Central memory CD8-positive, alpha-beta T cell (primary cell): Measurements from ENCODE around the gene PPP3R2.
"Not testable (repeated sequence)": the region's sequence is repeated elsewhere in the genome, so short reads cannot be mapped to it uniquely, and the experiment has no call there.

Experiments
- ATAC-seq: fragments of 150-1000 bp; cut with Tn5 transposase; replicated peaks from 2 replicates; pipeline ENCODE4 v1.10.0; 2022; ENCODE audit warnings: mild to moderate bottlenecking, moderate FRiP score, moderate number of reproducible peaks; ENCODE audit not compliant: poor library complexity, severe bottlenecking; ENCODE audit errors: extremely low read depth
- DNase-seq, 2 donors: peaks; one replicate each; pipeline ENCODE4 v3.0.0; 2021; ENCODE audit warnings: low spot score in 2 of 2
- H3K27ac Mint-ChIP-seq: one replicate; pipeline ENCODE4 v1.8.0; 2022; ENCODE audit warnings: low read depth, mild to moderate bottlenecking, moderate library complexity, mixed read lengths
- H3K27me3 Mint-ChIP-seq: one replicate; pipeline ENCODE4 v1.8.0; 2022; ENCODE audit warnings: mixed read lengths
- H3K36me3 Mint-ChIP-seq: one replicate; pipeline ENCODE4 v1.8.0; 2022; ENCODE audit warnings: mild to moderate bottlenecking, moderate library complexity, mixed read lengths; ENCODE audit not compliant: insufficient read depth
- H3K4me1 Mint-ChIP-seq: one replicate; pipeline ENCODE4 v1.8.0; 2022; ENCODE audit warnings: mixed read lengths
- H3K4me3 Mint-ChIP-seq: one replicate; pipeline ENCODE4 v1.8.0; 2022; ENCODE audit warnings: mild to moderate bottlenecking, moderate library complexity, mixed read lengths
- H3K9me3 Mint-ChIP-seq: one replicate; pipeline ENCODE4 v1.8.0; 2022; ENCODE audit warnings: mixed read lengths

PPP3R2 gene

GRCh38 chr9:101618698-101619097 is 23.9 kb upstream of the PPP3R2 start:
- H3K4me1 Mint-ChIP-seq = no peaks in the 10 kb centered on the region
- ATAC-seq (no peak), DNase-seq (no peak)
- H3K27ac Mint-ChIP-seq = no peak overlapping the region
- H3K36me3 Mint-ChIP-seq = no peaks in the 10 kb centered on the region
- no peaks in the 10 kb centered on the region for H3K9me3 Mint-ChIP-seq
- no peak overlapping the region for H3K4me3 Mint-ChIP-seq
- no peaks in the 10 kb centered on the region for H3K27me3 Mint-ChIP-seq

DNA sequence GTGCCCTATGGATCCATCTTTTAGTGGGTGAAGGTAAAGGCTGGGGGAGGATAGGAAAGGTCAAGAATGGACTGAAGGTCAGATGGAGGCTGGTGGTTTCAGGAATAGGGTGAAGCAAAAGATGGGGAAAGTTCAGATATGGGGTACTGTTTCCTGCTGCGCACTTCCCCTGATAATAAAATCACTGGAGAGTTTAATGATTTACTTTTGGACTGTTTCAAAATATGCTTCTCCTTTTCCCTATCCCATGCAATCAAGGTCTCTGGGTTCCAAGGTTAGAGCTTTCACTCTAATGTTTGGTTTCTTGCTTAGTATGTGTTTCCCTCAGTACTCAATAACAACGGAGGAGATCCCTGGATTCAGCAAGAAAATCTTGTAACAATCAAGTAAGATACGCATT is 10.8 kb upstream of the PPP3R2 start:
- ATAC-seq (no peak), DNase-seq (no peak)
- no peaks in the 10 kb centered on the region for H3K9me3 Mint-ChIP-seq
- no peak overlapping the region for H3K4me3 Mint-ChIP-seq
- no peaks in the 10 kb centered on the region for H3K36me3 Mint-ChIP-seq
- H3K27me3 Mint-ChIP-seq = peaks cover 41% of the 10 kb centered on the region
- H3K27ac Mint-ChIP-seq = no peak overlapping the region
- H3K4me1 Mint-ChIP-seq = no peaks in the 10 kb centered on the region

GRCh38 chr9:101604296-101604695 is 9.5 kb upstream of the PPP3R2 start:
- Mint-ChIP-seq H3K27ac (no peak overlapping the region), H3K9me3 (no peaks in the 10 kb centered on the region), H3K36me3 (no peaks in the 10 kb centered on the region), H3K4me3 (no peak overlapping the region), H3K4me1 (no peaks in the 10 kb centered on the region), H3K27me3 (peaks cover 49% of the 10 kb centered on the region)
- ATAC-seq (no peak), DNase-seq (no peak)

GRCh38 chr9:101601904-101602765 is 7.4 kb upstream of the PPP3R2 start:
- Mint-ChIP-seq H3K36me3 (no peaks in the 10 kb centered on the region), H3K27me3 (peaks cover 45% of the 10 kb centered on the region), H3K9me3 (no peaks in the 10 kb centered on the region), H3K27ac (no peak overlapping the region), H3K4me3 (no peak overlapping the region), H3K4me1 (no peaks in the 10 kb centered on the region)
- ATAC-seq (no peak), DNase-seq (no peak)

GRCh38 chr9:101593345-101593744 is 1.4 kb downstream of the PPP3R2 start:
- Mint-ChIP-seq H3K27me3 (peaks cover 9% of the 10 kb centered on the region), H3K27ac (no peak overlapping the region), H3K36me3 (no peaks in the 10 kb centered on the region), H3K4me3 (no peak overlapping the region), H3K4me1 (no peaks in the 10 kb centered on the region), H3K9me3 (no peaks in the 10 kb centered on the region)
- no peak for DNase-seq
- ATAC-seq = no peak

- Mint-ChIP-seq H3K27me3 (peaks cover 9% of the 10 kb centered on the region), H3K4me1 (no peaks in the 10 kb centered on the region), H3K9me3 (no peaks in the 10 kb centered on the region), H3K4me3 (no peak overlapping the region), H3K27ac (no peak overlapping the region), H3K36me3 (no peaks in the 10 kb centered on the region)
- DNase-seq (no peak), ATAC-seq (no peak)
These were observed 2.0 kb downstream of the PPP3R2 start for GRCh38 chr9:101592788-101593187.

- no peak overlapping the region for H3K4me3 Mint-ChIP-seq
- H3K36me3 Mint-ChIP-seq = no peaks in the 10 kb centered on the region
- no peaks in the 10 kb centered on the region for H3K9me3 Mint-ChIP-seq
- DNase-seq (no peak), ATAC-seq (no peak)
- H3K27ac Mint-ChIP-seq = no peak overlapping the region
- peaks cover 9% of the 10 kb centered on the region for H3K27me3 Mint-ChIP-seq
- no peaks in the 10 kb centered on the region for H3K4me1 Mint-ChIP-seq
These were observed 2.9 kb downstream of the PPP3R2 start for GRCh38 chr9:101591787-101592446.

- H3K27ac Mint-ChIP-seq = no peak overlapping the region
- ATAC-seq (no peak), DNase-seq (no peak)
- no peaks in the 10 kb centered on the region for H3K36me3 Mint-ChIP-seq
- H3K9me3 Mint-ChIP-seq = no peaks in the 10 kb centered on the region
- no peak overlapping the region for H3K4me3 Mint-ChIP-seq
- no peaks in the 10 kb centered on the region for H3K4me1 Mint-ChIP-seq
- H3K27me3 Mint-ChIP-seq = peaks cover 9% of the 10 kb centered on the region
These were observed 3.9 kb downstream of the PPP3R2 start for GRCh38 chr9:101590901-101591300.

GRCh38 chr9:101590074-101590473 is 4.7 kb downstream of the PPP3R2 start:
- H3K36me3 Mint-ChIP-seq, H3K27ac Mint-ChIP-seq, H3K27me3 Mint-ChIP-seq, DNase-seq, H3K4me1 Mint-ChIP-seq, H3K9me3 Mint-ChIP-seq, ATAC-seq, H3K4me3 Mint-ChIP-seq: not testable (repeated sequence)

GRCh38 chr9:101587332-101588043 is 7.3 kb downstream of the PPP3R2 start:
- Mint-ChIP-seq H3K27ac (no peak overlapping the region), H3K4me3 (no peak overlapping the region), H3K36me3 (no peaks in the 10 kb centered on the region), H3K27me3 (peaks cover 1% of the 10 kb centered on the region), H3K4me1 (no peaks in the 10 kb centered on the region), H3K9me3 (no peaks in the 10 kb centered on the region)
- ATAC-seq (no peak), DNase-seq (no peak)

DNA sequence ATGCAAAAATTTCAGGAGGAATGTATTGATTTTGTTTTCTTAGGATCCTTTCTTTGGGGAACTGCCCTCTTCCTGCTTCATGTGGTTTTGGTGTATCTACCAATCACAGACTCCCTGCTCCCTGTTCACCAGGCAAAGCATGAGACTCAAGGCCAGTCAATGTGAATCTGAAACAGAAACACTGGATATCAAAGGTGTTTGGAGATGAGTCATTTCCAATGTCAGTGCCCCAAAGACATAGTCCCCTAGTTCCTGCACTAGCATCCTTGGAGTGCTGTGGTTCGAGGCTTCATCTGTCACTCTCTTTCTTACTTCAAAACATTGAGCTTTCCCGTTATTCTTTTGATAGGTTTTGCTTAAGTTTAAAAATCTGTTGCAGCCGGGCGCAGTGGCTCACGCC is 8.1 kb downstream of the PPP3R2 start:
- H3K36me3 Mint-ChIP-seq = no peaks in the 10 kb centered on the region
- H3K4me1 Mint-ChIP-seq = no peaks in the 10 kb centered on the region
- H3K27ac Mint-ChIP-seq = no peak overlapping the region
- ATAC-seq = no peak
- H3K27me3 Mint-ChIP-seq = no peaks in the 10 kb centered on the region
- H3K9me3 Mint-ChIP-seq = no peaks in the 10 kb centered on the region
- no peak overlapping the region for H3K4me3 Mint-ChIP-seq
- DNase-seq = no peak

DNA sequence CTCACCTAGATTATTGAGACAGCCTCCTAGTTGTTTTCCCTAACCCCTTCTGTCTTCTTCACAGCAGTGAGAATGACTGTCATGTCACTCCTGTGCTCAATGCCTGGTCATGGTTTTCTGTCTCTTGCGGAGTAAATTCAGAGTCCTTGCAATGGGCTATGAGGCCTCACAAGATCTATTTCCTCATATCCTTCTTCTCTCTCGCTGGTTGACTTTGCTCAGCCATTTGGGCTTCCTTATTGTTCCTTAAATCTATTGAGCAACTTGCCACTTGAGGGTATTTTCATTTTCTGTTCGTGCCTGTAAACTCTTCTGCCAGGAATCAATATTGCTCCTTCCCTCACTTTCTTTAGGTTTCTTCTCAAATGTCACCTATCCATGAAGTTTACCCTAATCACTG is 9.0 kb downstream of the PPP3R2 start:
- Mint-ChIP-seq H3K27ac (no peak overlapping the region), H3K4me3 (no peak overlapping the region), H3K36me3 (no peaks in the 10 kb centered on the region)

DNA sequence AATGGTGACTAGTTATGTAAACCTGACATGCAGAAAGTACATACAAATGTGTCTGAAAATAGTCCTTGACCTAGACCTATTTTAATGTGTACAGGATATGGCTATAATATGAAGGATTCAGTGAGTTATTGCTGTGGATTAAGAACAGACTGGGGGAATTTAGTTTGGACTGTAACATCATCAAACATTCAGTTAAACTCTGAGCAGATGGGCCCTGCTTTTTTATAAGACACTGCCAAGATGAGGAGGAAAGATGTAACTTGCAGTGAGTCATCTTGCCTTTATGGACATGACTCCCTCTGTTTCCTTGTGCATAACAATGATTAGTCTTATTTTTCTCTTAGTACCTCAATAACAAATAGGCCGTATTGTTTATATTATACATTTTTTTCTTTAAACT is 12.2 kb downstream of the PPP3R2 start:
- Mint-ChIP-seq H3K9me3 (no peaks in the 10 kb centered on the region), H3K27me3 (no peaks in the 10 kb centered on the region), H3K27ac (no peak overlapping the region), H3K4me3 (no peak overlapping the region), H3K4me1 (no peaks in the 10 kb centered on the region), H3K36me3 (no peaks in the 10 kb centered on the region)
- ATAC-seq = no peak
- no peak for DNase-seq

More for the DNA sequence above, 9.0 kb downstream of the PPP3R2 start:
- no peaks in the 10 kb centered on the region for H3K4me1 Mint-ChIP-seq
- no peak for ATAC-seq
- no peaks in the 10 kb centered on the region for H3K9me3 Mint-ChIP-seq
- H3K27me3 Mint-ChIP-seq = no peaks in the 10 kb centered on the region
- no peak for DNase-seq
